Parathyroid adenoma (tissue), 2 donors: ENCODE data around the gene CDH3.

ENCODE experiments used
- H2AFZ ChIP-seq: fragments of 300-600 bp; sonication (generic); one replicate; pipeline ENCODE4 v1.7.0; 2017; ENCODE audit warnings: antibody characterized with exemption, mild to moderate bottlenecking
- H3K27ac ChIP-seq: fragments of 300-600 bp; sonication (generic); one replicate; pipeline ENCODE4 v1.7.0; 2017
- H3K27me3 ChIP-seq: fragments of 300-600 bp; sonication (generic); one replicate; pipeline ENCODE4 v1.7.0; 2017; ENCODE audit warnings: low read length; ENCODE audit not compliant: control insufficient read depth, insufficient read depth
- H3K36me3 ChIP-seq: fragments of 300-600 bp; sonication (generic); one replicate; pipeline ENCODE4 v1.7.0; 2017; ENCODE audit warnings: low read length; ENCODE audit not compliant: control insufficient read depth, insufficient read depth
- H3K4me1 ChIP-seq: fragments of 300-600 bp; sonication (generic); one replicate; pipeline ENCODE4 v1.7.0; 2017; ENCODE audit warnings: control low read depth
- H3K4me2 ChIP-seq: fragments of 300-600 bp; sonication (generic); one replicate; pipeline ENCODE4 v1.7.0; 2017; ENCODE audit warnings: low read length
- H3K4me3 ChIP-seq: fragments of 300-600 bp; sonication (generic); one replicate; pipeline ENCODE4 v1.7.0; 2017; ENCODE audit warnings: low read depth, low read length
- H3K79me2 ChIP-seq: fragments of 300-600 bp; sonication (generic); one replicate; pipeline ENCODE4 v1.7.0; 2017; ENCODE audit warnings: control low read depth
- H3K9ac ChIP-seq: fragments of 300-600 bp; sonication (generic); one replicate; pipeline ENCODE4 v1.7.0; 2017; ENCODE audit warnings: mild to moderate bottlenecking
- H3K9me3 ChIP-seq: fragments of 300-600 bp; sonication (generic); one replicate; pipeline ENCODE4 v1.7.0; 2017; ENCODE audit warnings: low read length; ENCODE audit not compliant: control insufficient read depth
- TF ChIP-seq, protein P1 (sequence below): fragments of 300-600 bp; sonication (generic); IDR thresholded peaks from one replicate; pipeline ENCODE4 v1.7.0; 2017; ENCODE audit warnings: antibody characterized with exemption, mild to moderate bottlenecking
- donor health status: primary hyperparathyroidism.

Gene CDH3

DNA sequence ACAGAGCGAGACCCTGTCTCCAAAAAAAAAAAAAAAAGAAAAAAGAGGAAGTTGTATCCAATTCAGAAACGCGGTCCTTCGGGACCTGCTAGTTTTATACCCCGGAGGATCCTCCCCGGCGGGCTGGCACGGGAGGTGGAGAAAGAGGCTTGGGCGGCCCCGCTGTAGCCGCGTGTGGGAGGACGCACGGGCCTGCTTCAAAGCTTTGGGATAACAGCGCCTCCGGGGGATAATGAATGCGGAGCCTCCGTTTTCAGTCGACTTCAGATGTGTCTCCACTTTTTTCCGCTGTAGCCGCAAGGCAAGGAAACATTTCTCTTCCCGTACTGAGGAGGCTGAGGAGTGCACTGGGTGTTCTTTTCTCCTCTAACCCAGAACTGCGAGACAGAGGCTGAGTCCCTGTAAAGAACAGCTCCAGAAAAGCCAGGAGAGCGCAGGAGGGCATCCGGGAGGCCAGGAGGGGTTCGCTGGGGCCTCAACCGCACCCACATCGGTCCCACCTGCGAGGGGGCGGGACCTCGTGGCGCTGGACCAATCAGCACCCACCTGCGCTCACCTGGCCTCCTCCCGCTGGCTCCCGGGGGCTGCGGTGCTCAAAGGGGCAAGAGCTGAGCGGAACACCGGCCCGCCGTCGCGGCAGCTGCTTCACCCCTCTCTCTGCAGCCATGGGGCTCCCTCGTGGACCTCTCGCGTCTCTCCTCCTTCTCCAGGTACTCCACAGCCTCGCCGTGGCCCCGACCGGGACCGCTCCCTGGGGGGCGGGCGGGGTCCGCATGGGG, at the start of gene CDH3:
TSS of gene CDH3 (plus strand) at position 596 of the 779 bp plus-strand sequence. CDS start at position 666, 70 bp downstream.
- no peaks in the 10 kb centered on the region for H3K27me3 ChIP-seq
- peak within 1 kb of the TSS; percentile 49 for H3K4me3 ChIP-seq
- no peaks in the 10 kb centered on the region for H3K9me3 ChIP-seq
- H3K9ac ChIP-seq: no peak within 1 kb of the TSS
- H3K4me2 ChIP-seq: peak within 1 kb of the TSS; percentile 55
- TF ChIP-seq, protein P1, sequence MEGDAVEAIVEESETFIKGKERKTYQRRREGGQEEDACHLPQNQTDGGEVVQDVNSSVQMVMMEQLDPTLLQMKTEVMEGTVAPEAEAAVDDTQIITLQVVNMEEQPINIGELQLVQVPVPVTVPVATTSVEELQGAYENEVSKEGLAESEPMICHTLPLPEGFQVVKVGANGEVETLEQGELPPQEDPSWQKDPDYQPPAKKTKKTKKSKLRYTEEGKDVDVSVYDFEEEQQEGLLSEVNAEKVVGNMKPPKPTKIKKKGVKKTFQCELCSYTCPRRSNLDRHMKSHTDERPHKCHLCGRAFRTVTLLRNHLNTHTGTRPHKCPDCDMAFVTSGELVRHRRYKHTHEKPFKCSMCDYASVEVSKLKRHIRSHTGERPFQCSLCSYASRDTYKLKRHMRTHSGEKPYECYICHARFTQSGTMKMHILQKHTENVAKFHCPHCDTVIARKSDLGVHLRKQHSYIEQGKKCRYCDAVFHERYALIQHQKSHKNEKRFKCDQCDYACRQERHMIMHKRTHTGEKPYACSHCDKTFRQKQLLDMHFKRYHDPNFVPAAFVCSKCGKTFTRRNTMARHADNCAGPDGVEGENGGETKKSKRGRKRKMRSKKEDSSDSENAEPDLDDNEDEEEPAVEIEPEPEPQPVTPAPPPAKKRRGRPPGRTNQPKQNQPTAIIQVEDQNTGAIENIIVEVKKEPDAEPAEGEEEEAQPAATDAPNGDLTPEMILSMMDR: no peak
- peaks cover 8% of the 10 kb centered on the region for H3K4me1 ChIP-seq
- no peak within 1 kb of the TSS for H3K27ac ChIP-seq
- H3K79me2 ChIP-seq: no peaks in the 10 kb centered on the region
- H3K36me3 ChIP-seq: no peaks in the 10 kb centered on the region
- H2AFZ ChIP-seq: peak within 1 kb of the TSS; percentile 95

DNA sequence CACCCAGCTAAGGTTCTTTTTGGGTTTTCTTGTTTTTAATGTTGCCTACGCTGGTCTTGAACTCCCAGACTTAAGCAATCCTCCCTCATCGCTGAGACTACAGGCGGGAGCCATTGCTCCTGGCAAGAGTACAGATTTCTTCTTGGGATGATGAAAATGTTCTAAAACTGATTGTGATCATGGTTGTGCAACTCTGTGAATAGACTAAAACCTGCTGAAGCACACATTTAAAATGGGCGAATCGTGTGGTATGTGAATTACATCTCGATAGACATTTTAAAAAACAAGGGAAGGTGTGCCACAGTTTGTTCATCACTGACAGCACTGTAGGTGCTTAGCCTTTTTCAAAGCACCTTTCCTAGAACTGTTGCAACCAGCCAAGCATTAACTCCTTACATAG, 48.8 kb upstream of the CDH3 start:
- Histone ChIP-seq H3K9ac (no peak overlapping the region), H3K36me3 (no peaks in the 10 kb centered on the region), H3K4me3 (no peak overlapping the region), H3K27me3 (no peaks in the 10 kb centered on the region), H3K9me3 (no peaks in the 10 kb centered on the region), H3K4me1 (no peaks in the 10 kb centered on the region), H3K79me2 (no peaks in the 10 kb centered on the region), H3K4me2 (no peak overlapping the region), H2AFZ (no peak overlapping the region), H3K27ac (no peak overlapping the region)
- TF ChIP-seq, protein P1: no peak

DNA sequence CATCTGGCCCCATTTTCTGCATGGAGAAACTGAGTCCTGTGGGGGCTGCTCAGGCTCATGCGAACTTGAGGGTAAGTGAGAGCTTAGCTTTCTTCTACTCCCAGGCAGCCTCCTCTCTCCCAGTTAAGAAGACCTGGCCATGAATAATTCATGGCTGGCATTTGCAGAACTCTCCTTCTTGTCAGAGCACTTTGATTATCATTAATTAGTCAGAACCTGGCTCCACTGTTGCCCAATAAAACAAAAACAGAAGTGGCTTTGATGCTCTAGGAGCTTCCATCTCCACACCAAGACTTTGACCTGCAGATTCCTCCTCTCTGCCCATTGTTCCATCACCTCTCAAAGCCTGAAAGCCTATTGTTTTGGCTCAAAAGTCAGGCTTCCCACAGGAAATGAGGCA, 45.5 kb upstream of the CDH3 start:
- TF ChIP-seq, protein P1: no peak
- Histone ChIP-seq H3K4me3 (no peak overlapping the region), H3K79me2 (no peaks in the 10 kb centered on the region), H3K36me3 (no peaks in the 10 kb centered on the region), H3K4me1 (no peaks in the 10 kb centered on the region), H3K27ac (no peak overlapping the region), H2AFZ (no peak overlapping the region), H3K4me2 (no peak overlapping the region), H3K27me3 (no peaks in the 10 kb centered on the region), H3K9me3 (no peaks in the 10 kb centered on the region), H3K9ac (no peak overlapping the region)

DNA sequence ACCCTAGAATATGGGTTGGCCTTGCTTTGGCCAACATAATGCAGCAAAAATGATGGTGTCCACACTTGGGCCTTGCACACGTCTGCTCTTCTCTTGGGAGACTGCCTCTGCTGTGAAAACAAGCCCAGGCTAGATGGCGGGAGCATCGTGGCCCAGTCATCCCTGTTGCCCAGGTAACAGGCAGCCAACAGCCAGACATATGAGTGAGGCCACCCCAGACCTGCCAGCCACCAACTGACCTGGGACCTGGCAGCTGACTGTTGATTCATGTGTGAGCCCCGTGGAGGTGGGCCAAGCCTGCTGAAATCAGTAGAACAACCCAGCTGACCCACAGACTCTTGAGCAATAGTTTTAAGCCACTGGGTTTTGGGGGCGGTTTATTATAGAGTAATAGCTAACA, 39.4 kb upstream of the CDH3 start:
- Histone ChIP-seq H3K27ac (no peak overlapping the region), H3K36me3 (no peaks in the 10 kb centered on the region), H2AFZ (no peak overlapping the region), H3K79me2 (no peaks in the 10 kb centered on the region), H3K27me3 (no peaks in the 10 kb centered on the region), H3K4me3 (no peak overlapping the region), H3K4me1 (no peaks in the 10 kb centered on the region), H3K9me3 (no peaks in the 10 kb centered on the region), H3K4me2 (no peak overlapping the region), H3K9ac (no peak overlapping the region)
- TF ChIP-seq, protein P1: no peak

DNA sequence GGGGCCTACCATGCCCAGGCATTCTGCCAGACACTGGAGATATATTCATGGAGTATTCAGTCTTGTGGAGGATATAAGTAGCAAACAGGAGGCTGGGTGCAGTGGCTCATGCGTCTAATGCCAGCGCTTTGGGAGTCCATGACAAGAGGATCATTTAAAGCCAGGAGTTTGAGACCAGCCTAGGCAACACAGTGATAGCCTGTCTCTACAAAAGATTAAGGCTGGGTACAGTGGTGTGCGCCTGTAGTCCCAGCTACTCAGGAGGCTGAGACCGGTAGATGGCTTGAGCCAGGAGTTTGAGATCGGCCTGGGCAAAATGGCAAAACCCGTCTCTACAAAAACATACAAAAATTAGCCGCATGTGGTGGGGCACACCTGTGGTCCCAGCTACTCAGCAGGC, 37.7 kb upstream of the CDH3 start:
- Histone ChIP-seq H3K27ac (no peak overlapping the region), H3K9me3 (no peaks in the 10 kb centered on the region), H3K27me3 (no peaks in the 10 kb centered on the region), H3K4me3 (no peak overlapping the region), H3K4me2 (no peak overlapping the region), H2AFZ (no peak overlapping the region), H3K9ac (no peak overlapping the region), H3K79me2 (no peaks in the 10 kb centered on the region), H3K4me1 (no peaks in the 10 kb centered on the region), H3K36me3 (no peaks in the 10 kb centered on the region)
- TF ChIP-seq, protein P1: no peak
